ENCODE results near the gene TLCD1.

The TLCD1 gene

DNA sequence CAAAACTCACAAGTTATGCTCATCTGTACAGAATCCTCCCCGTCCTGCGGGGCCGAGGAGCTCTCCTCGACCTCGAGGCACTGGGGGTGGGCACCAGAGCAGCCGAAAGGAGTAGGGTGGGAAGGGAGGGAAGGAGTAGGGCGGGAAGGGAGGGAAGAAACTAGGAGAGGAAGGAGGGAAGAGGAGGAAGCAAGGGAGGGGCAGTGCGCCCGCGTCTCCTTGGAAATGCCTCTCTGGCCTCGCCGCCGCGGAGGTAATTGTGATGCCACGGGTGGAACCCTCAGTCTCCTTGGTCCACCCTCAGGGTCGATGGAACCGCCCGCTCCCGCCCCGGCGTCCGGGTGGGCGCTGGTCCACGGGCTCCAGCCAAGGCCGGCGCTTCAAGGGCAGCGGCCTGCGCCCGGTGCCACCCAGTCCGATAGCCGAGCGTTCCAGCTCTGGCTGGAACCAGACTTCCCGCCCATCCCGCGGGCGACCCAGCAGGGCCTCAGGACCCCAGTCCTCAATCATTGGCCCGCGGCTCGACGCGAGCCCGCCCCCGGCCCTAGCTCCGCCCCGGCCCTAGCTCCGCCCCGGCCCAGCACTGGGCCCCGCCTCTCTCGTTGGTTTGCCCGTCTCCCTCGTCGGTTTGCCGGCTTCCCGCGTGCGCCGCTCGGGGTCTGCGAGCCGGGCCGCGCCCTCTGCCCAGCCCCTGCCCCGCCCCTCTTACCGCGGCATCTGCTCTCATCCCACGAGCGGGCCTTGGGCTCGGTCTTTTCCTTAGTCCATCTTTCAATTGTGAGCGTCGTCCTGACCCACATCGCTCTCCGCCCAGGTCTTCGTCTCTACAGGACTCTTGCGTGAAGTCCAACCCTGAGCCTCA lies 14.9 kb downstream of the TLCD1 start:
- DNase-seq = peak; percentile 79

DNA sequence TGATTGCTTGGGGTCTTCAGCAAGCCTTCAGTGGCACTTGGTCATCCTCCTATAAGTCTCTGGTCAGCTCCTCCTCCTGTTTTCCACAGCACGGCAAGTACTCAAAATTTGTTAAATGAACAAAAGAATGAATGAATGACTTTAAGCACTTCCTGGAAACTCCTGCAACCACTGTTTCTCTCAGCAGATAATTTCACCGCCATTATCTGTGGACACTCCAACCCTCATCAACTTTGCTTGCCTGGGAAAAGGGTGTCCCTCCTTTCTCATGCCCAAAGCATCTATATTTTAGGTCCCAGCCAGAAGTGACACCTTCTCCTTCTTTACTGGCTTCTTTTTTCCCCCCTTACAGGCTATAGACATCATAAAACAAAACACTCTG lies 18.7 kb downstream of the TLCD1 start:
- DNase-seq = no peak

DNA sequence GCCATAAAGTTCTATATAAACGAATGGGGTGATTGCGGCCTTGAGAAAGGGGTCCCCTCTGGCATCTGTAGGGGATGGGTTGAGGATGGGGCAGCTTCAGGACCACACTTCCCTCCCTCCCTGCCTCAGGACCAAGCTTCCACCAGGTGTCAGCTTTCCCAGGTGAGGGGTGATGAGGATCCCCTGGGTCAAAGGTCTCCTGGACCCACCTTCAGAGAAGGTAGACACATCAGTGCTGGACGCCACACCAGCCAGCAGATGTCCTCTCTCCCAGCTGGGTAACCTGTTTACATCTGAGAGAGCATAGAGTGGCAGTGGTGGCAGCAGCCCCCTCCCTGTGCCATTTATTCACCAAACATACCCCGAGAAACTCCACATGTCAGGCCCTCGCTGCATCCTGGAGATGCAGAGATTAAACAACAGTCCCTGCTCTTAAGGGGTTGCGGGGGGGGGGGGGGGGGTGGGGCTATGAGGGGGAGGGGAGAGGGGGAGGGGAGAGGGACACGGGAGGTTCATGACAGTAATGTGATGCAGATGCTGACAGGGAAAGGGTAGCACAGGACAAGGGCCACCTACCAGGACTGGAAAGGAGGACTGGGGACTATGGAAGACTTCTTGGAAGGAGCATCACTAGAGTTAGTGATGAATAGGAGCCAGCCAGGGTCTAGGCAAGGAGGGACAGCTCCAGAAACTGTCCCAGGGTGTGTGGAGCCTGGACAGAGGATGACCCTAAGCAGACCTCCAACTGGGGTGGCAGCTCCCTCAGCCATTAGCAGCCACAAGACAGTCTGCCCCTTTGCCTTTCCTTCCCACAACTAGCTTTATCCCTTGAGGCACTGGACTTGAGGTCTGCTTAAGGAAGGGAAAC lies 19.3 kb downstream of the TLCD1 start:
- DNase-seq = no peak

DNA sequence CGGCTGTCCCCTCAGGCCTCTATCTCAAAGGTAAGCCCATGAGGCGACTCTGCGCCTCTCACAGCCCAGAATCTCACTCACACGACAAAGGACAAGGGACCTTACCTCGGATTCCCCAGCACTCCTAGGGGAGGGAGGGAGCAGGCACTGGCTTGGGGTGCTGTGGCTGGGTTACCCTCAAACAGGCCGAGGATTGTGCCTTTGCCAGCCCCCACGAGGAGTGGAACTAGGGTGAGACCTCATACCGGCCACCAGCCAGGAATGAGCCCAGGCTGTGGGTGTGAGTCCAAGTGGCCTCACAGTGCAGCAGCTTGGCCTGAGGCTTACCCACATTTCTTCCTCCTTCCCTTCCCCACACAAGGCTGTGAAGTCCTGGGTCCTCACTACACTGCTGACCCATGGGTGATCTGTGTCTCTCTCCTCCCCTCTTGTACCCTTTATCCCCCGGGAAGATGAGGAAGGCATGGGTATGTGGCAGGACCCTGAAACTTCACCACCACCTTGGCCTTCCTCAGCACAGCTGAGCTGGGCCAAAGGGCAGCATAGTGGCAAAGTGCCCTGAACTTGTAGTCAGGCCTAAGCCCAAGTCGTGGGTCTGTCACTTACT lies 20.2 kb downstream of the TLCD1 start:
- DNase-seq = no peak

DNA sequence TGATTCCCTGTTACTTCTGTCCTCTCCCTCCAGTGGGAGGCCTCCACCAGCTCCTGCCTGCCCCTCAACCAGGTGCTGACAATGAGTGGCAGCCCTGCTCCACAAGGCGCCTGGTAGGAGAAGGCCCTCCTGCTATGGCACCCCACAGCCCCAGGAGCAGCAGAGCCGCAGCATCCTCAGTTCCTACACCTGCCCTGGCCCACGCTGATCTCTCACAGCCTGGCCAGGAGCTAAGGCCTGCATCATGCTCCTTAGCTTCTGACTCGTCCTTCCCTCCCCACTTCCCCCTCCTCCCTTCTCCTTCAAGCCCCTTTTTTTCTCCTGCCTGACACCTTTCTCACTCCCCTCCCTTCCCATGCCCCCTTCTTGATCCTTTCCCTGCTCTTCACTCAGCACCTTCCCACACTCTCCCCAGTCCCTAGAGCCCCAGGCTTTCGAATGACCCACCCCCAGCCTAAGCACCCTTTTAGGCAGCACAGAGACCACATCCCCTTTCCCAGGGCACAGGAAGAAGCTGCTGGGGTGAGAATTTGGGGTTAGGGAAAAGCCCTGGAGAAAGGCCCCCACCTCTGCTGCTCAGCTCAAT lies 20.9 kb downstream of the TLCD1 start:
- no peak for DNase-seq

DNA sequence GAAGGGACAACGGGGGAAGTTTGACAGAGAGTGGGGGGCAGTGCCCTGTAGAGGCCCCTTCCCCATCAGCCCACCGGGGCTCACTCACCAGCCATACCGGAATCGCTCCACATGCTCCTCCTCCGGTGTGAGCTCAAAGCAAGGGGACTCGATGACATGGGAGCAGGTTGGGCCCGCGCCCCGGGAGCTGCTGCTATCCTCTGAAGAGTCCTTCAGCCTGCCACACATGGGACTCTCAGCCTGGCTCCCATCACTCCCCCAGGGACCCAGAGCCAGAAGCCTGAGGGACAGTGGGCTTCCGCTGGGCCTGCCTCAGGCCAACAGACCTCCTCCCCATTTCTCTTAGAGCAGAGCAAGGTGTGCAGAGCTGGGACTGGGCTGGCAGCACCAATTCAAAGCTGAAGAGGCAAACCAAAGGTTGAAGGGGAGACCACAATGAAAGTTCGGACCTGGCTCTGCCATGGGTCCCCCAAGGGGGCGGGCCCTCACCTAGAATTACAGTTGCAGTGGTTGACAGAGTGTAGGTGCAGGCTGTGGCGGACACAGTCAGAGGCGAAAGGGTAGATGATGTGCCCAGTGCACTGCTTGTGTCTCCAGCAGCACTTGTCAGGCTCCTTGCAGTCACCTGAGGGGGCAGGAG lies 21.7 kb downstream of the TLCD1 start:
- no peak for DNase-seq

DNA sequence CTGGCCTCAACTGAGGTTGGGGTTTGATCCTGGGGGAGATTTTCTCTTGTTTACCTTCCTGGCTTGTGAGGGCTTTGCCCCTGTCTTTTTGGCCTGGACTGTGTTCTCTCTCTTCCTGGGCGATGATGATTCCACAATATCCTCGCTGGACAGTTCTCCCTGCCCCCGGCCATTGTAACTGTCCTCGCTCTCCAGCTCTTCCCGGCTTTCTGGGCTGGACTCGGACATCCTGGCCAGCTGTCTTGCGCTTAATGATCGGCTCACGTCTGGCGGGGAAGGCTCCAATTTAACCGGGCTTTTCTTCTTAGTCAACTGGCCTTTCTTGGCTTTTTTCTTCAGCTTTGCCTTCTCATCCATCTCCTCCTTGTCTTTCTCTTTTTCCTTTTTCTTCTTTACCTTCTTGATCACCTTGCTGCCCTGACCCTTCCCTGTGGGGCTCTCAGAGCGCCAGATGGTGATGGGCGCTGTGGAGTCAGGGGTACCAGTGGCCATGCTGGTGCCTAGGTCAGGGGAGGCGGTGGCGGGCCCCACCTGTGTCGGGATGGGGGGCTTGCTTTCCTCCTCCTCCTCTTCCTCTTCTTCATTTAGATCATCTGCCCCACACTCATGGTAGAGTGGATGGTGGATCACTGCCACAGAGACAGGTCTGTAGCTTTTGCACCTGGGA lies 22.3 kb downstream of the TLCD1 start:
- no peak for DNase-seq

DNA sequence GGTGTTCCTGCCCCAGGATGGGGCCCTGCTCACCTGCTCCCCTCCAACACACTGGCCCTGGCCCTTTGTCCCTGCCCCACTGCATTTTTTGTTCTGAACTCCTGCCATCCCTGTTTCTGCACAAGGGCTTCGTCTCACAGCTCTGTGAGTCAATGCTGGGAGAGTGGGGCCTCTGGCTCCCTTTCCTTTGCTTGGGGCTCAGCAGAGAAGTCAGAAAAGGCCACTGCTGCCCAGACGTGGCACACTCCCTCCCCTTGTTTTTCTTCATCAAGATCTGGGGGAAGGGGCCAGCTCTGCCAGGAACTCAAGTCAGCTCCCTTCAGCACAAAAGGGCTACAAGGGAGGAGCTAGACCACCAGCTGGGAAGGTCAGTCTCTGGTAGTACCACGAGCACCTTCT lies 23.3 kb downstream of the TLCD1 start:
- no peak for DNase-seq

DNA sequence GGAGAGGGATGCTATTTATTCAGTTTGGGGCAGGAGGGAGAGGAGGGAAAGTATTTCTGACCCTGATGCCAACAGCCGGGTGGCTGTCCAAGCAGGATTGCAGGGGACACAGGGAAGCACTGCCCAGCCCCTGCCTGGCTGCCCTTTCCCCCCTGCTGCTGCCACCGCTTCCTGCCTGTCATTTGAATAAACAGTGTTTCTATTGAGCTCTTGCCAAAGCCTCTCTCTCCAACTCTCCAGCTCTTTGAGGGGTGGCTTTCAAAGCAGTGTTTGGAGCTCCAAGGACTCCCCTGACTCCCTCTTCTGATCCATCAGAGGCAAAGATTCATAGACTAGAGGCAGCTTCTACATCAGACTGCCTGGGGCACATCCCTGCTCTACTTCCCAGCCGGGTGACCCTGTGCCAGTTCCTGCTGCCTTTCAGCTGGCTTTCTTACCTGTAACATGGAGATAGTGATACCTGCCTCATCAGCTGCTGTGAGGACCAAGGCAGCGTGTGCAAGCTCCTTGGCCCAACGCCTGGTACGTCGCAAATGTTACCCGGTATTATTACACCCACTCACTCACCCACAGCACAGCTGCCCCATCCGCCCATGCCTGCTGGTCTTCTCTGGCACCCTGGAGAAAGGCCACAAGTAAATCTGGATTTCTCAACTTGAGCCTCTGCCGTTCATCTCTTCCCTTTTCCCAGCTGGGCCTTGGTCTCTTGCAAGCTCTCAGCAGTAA lies 23.8 kb downstream of the TLCD1 start:
- no peak for DNase-seq

DNA sequence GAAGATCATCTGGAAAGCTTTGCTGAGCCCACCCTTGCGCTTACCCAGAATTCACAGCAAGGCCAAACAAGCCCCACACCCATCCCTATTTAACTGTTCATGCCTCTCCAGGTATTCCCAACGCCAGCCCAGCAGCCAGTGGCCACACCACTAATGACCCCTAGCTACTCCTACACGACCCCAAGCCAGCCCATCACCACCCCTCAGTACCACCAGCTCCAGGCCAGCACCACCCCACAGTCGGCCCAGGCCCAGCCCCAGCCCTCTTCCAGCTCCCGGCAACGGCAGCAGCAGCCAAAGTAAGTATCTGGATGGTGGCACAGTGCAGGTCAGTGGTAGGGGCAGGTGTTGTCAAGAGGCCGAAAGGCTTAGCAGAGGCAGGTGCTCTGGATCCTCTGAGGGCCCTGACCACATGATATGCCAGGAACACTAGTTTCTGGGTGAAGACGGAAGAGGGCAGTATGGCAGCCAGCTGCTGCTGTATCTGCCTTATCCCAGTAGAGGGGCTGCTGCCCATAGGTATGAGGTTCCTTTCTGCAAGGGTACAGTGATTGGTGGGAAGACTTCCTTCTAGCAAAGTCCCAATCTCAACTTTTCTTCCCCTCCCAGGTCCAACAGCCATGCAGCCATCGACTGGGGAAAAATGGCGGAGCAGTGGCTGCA lies 25.1 kb downstream of the TLCD1 start:
- no peak for DNase-seq

DNA sequence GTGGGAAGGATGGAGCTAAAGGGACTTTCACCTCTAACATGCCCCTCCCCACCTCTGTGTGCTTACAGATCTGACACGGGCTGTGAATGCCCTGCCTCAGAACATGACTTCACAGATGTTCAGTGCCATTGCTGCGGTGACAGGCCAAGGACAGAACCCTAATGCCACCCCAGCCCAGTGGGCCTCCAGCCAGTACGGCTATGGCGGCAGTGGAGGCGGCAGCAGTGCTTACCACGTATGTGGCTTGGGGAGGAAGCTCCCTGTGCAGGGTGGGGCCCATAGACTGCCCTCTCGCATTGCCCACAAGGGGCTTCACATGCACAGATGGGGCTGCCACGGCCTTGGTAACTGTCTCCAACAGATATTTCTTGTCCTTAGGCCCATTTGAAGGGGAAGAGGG lies 25.8 kb downstream of the TLCD1 start:
- no peak for DNase-seq

DNA sequence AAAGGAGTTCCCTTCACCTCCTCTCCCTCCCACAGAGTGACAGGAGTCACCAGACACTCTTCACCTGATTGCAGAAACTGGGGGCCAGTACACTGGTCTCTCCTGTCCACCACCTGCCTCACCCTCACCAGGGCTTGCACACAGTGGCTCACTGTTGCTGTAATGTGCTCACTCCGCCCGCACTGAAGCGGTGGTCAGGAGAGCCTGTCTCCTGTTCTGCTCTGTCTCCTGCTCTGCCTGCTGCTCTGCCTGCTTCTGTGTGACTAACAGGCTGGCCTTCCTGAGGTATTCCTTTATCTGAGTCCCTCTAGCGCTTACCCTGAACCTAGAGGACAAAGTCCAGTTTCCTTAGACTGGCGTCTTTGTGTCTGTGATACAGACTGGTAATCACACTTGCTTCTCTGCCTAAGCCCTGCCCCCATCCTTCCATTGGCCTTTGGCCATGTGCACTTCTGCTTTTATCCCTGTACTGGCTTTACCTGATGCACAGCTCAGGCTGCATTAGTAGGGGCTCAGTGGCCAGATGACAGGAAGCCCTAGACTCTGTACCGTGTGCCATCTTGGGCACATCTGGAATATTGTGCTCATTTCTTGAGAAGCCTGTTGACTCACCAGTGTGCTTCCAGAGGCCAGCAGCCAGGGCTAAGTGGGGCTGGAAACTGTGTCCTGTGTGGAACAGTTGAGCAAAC lies 27.6 kb downstream of the TLCD1 start:
- DNase-seq = no peak

DNA sequence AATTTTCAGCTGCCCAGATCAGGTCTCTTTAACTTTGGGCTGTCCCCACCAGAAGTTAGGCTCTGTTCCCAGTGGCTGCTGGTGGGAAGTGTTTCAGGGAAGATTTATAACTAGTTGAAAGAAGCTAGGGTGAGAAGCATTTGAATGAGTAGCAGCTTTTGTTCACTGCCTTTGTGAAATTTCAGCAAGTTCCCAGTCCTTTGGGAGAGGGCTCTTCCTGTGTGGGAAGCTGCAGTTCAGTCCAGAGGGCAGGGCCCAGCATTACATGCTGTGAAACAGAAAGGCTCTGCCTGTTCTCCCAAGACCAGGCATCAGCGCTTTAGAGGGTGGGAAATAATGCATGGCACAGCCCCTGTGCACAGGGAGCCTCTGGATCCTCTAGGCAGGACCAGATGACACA lies 32.2 kb downstream of the TLCD1 start:
- no peak for DNase-seq

DNA sequence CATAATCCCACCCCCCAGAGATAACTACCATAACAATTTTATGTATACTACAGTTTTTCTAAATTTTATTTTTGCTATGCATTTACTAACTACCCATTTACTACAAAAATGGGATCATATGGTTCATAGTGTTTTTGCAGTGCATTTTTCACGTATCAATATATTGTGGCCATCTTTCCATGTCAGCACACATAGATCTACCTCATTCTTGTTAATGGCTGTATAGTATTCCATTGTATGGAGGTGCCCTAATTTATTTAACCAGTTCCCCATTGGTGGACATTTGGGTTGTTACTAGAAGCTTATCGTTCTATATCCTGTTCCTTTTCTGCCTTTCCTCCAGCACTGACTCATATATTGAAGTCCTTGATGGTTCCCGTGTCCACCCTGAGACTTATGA lies 37.0 kb downstream of the TLCD1 start:
- DNase-seq = no peak

DNA sequence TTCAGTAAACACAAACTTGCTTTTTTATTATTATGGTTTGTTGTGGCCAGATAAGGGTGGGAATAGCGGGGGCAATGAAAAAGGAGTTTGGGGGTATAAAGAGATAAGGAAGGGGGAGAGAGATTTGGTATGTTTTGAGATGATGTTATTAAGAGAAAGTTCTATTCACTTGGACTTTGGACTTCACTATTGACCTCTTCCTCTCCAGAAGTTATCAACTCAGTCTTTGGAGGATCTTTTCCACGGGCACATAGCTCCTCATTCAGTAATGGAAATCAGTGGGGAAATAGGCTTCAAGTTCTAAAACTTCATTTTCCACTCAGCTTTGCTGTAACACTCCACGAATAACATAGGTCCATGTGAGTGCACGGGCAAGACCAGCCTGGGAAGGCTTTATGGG lies 37.6 kb downstream of the TLCD1 start:
- no peak for DNase-seq

DNA sequence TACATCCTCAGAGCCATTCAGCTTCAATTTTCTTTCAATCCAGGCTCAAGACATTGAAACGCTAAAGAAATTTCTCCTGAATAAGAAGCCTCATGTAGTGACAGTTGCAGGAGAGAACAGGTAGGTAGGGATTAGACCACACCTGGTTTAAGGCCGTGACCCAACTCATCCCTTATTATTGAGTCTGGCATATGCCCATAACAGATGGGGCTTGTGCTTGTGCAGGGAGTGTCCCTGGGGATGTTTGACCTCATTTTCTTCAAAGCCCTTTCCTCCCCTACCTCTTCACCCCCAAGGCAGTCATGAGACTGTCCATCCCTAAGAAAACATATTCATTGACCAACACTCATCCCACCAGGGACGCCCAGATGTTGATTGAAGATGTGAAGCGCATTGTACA lies 39.7 kb downstream of the TLCD1 start:
- no peak for DNase-seq

DNA sequence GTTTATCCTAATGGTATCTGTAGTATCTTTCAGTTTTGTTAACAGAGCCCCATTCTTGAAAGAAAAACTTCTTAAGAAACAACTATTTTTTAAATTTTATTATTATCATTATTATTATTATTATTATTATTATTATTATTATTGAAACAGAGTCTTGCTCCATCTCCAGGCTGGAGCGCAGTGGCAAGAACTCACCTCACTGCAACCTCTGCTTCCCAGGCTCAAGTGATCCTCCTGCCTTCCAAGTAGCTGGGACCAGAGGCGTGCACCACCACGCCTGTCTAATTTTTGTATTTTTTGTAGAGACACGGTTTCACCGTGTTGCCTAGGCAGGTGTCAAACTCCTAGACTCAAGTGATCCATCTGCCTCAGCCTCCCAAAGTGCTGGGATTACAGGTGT lies 40.7 kb downstream of the TLCD1 start:
- no peak for DNase-seq

DNA sequence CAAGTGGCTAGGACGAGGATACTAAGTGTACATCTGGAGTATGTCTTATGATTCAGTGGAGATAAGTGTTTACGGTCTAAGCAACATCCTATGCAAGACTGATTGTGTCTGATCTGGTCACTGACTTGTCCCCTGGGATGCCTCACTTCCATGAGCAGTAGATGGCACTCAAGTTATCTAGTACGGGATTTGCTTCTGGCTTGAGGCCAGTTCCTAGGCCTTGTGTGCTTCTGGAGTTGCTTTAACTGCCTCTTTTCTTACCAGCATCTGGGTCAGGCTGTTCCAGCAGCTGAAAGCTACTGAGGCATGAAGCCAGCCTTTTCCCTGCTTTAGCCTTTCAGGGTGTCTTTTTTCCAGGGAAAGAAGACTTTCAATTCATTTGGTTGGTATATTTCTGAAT lies 41.1 kb downstream of the TLCD1 start:
- DNase-seq = no peak

DNA sequence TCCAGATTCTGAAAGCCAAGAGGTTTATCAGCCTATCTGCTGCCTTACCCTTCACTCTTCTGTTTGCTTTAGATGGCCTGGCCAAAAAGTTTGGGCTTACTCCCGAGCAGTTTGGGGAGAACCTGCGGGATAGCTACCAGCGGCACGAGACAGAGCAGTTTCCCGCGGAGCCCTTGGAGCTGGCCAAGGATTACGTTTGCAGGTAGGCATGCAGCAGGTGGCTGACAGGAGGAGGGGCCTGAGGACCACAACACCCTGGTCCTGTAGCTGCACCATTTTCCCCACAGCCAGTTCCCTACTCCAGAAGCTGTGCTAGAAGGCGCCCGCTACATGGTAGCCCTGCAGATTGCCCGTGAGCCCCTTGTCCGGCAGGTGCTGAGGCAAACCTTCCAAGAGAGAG lies 43.4 kb downstream of the TLCD1 start:
- DNase-seq = no peak

DNA sequence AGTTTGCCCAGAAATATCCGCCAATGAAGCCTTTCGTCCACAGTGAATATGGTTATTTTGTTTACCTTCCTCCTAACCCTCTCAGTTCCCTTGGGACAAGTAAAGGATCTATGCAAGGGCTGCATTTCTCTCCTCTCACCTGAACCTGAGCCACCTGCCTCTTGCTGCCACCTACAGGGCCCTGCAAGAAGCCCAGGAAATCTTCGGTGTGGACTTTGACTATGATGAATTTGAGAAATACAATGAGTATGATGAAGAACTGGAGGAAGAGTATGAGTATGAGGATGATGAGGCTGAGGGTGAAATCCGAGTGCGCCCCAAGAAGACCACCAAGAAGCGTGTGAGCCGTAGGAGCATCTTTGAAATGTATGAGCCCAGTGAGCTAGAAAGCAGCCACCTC lies 50.1 kb downstream of the TLCD1 start:
- no peak for DNase-seq

DNA sequence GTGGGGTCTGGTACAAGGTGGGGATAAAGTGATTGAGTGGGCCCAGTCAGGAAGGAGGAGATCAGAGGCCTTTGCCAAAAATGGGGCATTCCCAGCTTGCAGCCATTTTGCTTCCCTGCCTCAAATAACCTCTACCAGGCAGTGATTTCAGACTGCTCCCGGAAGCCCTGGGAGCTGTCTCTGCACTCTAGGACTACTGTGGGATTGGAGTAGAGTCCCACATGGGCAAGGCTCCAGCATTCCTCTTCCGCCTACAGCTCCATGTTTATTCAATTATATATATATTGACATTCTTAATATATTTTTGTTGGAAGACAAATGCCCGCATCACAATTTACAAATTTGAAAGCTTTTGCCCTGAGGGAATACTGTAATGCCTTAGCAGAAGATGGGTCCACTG lies 50.5 kb downstream of the TLCD1 start:
- DNase-seq = no peak

Data from NCI-H1048 (cell line).